Activated CD8-positive, alpha-beta T cell treated with anti-CD3 and anti-CD28 coated beads for 36 hours (primary cell): Measurements from ENCODE around the gene ATG10. TPM values are rescaled to one million over a fixed set of nuclear protein-coding genes. Genes with fewer than 3 reads are reported as not detected.
"Not testable (repeated sequence)": the region's sequence is repeated elsewhere in the genome, so short reads cannot be mapped to it uniquely, and the experiment has no call there.

Source experiments
- ATAC-seq: fragments of 200-7000 bp; cut with Tn5 transposase; one replicate; pipeline ENCODE4 v1.10.0; 2021; ENCODE audit warnings: mild to moderate bottlenecking, moderate library complexity
- CTCF ChIA-PET: fragments of 350-600 bp; sonication (Branson Sonifier 250); formaldehyde crosslinking; loops from one replicate; lab custom pipeline; 2021; ENCODE audit warnings: antibody characterized with exemption; lab: Charles Lee
- POLR2A ChIA-PET: fragments of 350-600 bp; sonication (Branson Sonifier 250); formaldehyde crosslinking; loops from one replicate; lab custom pipeline; 2021; ENCODE audit warnings: antibody characterized with exemption; lab: Charles Lee
- DNase-seq: peaks from one replicate; pipeline ENCODE4 v3.0.0-alpha.2; 2020
- H3K27ac Mint-ChIP-seq: one replicate; pipeline ENCODE4 v1.8.0; 2021; ENCODE audit warnings: mild to moderate bottlenecking, mixed read lengths
- H3K27me3 Mint-ChIP-seq: one replicate; pipeline ENCODE4 v1.8.0; 2021; ENCODE audit warnings: mixed read lengths
- H3K36me3 Mint-ChIP-seq: one replicate; pipeline ENCODE4 v1.8.0; 2021; ENCODE audit warnings: low read depth, mixed read lengths
- H3K4me1 Mint-ChIP-seq: one replicate; pipeline ENCODE4 v1.8.0; 2021; ENCODE audit warnings: low read depth, mixed read lengths
- H3K4me3 Mint-ChIP-seq: one replicate; pipeline ENCODE4 v1.8.0; 2021; ENCODE audit warnings: mild to moderate bottlenecking, moderate library complexity, mixed read lengths
- H3K9me3 Mint-ChIP-seq: one replicate; pipeline ENCODE4 v1.8.0; 2021; ENCODE audit warnings: mixed read lengths
- intact Hi-C: fragments of 100-400 bp; cut with micrococcal nuclease; formaldehyde crosslinking; loops from one replicate; pipeline ENCODE4 v1.10.0; 2022
- total RNA-seq, 2 experiments: library from RNA; stranded (reverse); gene quantifications; one replicate each; pipeline ENCODE4 v1.2.3, GENCODE V29; 2021
- TF ChIP-seq, protein P1 (sequence below): fragments of 200-600 bp; IDR thresholded peaks from one replicate; pipeline ENCODE4 v1.8.0; 2022; ENCODE audit warnings: antibody characterized with exemption, mild to moderate bottlenecking

ATG10 gene
- total RNA-seq, 2 experiments from 2014 or later = 7.5 to 12.0 TPM

DNA sequence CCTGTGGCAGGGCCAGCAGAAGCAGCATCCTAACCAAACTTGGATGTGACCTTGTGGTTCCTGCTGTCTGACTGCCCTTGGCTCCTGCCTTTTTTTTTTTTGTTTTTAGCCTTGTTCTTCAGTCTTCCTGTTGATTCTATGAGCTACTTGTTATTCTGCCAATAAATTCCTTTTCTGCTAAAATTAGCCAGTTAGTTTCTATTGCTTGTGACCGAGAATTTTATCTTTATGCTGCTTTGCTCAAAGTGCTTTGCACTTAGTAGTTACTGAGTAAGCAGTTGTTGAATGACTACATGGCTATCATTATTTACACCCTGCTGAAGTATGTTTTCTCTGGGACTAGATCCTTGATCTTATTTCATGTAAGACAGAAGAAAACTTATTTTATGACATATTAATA, 20.8 kb upstream of the ATG10 start:
- Mint-ChIP-seq H3K27me3 (no peaks in the 10 kb centered on the region), H3K36me3 (no peaks in the 10 kb centered on the region), H3K4me1 (no peaks in the 10 kb centered on the region), H3K9me3 (no peaks in the 10 kb centered on the region), H3K27ac (no peak overlapping the region), H3K4me3 (no peak overlapping the region)
- intact Hi-C loops = no loop called here
- CTCF ChIA-PET = interaction anchor here (1.6 kb wide), 1 partner anchor 13 kb away, joined by 4 read pairs; no protein-coding TSS in a partner anchor
- POLR2A ChIA-PET = no interaction called here
- no peak for DNase-seq
- TF ChIP-seq, protein P1, sequence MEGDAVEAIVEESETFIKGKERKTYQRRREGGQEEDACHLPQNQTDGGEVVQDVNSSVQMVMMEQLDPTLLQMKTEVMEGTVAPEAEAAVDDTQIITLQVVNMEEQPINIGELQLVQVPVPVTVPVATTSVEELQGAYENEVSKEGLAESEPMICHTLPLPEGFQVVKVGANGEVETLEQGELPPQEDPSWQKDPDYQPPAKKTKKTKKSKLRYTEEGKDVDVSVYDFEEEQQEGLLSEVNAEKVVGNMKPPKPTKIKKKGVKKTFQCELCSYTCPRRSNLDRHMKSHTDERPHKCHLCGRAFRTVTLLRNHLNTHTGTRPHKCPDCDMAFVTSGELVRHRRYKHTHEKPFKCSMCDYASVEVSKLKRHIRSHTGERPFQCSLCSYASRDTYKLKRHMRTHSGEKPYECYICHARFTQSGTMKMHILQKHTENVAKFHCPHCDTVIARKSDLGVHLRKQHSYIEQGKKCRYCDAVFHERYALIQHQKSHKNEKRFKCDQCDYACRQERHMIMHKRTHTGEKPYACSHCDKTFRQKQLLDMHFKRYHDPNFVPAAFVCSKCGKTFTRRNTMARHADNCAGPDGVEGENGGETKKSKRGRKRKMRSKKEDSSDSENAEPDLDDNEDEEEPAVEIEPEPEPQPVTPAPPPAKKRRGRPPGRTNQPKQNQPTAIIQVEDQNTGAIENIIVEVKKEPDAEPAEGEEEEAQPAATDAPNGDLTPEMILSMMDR = no peak
- no peak for ATAC-seq

DNA sequence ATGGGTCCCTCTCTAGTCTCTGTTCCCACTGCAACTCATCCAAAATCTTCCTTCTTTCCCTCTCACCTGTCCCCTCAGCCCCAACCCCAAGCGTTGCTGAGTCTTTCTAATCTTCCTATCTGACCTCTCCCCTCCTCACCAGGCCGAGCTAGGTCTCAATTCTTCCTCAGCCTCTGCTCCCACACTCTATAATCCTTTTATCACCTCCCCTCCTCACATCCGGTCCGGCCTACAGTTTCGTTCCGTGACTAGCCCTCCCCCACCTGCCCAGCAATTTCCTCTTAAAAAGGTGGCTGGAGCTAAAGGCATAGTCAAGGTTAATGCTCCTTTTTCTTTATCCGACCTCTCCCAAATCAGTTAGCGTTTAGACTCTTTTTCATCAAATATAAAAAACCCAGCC, 17.0 kb upstream of the ATG10 start:
- CTCF ChIA-PET = not testable (repeated sequence)

GRCh38 chr5:81958129-81958528, 13.7 kb upstream of the ATG10 start:
- DNase-seq, H3K36me3 Mint-ChIP-seq, H3K27me3 Mint-ChIP-seq, H3K27ac Mint-ChIP-seq, H3K4me3 Mint-ChIP-seq, CTCF ChIA-PET, H3K9me3 Mint-ChIP-seq, ATAC-seq, intact Hi-C loops, POLR2A ChIA-PET, H3K4me1 Mint-ChIP-seq: not testable (repeated sequence)

More for the DNA sequence above, 17.0 kb upstream of the ATG10 start:
- H3K4me3 Mint-ChIP-seq, H3K9me3 Mint-ChIP-seq, H3K36me3 Mint-ChIP-seq, intact Hi-C loops, ATAC-seq, POLR2A ChIA-PET, H3K4me1 Mint-ChIP-seq, DNase-seq, H3K27ac Mint-ChIP-seq, H3K27me3 Mint-ChIP-seq: not testable (repeated sequence)

DNA sequence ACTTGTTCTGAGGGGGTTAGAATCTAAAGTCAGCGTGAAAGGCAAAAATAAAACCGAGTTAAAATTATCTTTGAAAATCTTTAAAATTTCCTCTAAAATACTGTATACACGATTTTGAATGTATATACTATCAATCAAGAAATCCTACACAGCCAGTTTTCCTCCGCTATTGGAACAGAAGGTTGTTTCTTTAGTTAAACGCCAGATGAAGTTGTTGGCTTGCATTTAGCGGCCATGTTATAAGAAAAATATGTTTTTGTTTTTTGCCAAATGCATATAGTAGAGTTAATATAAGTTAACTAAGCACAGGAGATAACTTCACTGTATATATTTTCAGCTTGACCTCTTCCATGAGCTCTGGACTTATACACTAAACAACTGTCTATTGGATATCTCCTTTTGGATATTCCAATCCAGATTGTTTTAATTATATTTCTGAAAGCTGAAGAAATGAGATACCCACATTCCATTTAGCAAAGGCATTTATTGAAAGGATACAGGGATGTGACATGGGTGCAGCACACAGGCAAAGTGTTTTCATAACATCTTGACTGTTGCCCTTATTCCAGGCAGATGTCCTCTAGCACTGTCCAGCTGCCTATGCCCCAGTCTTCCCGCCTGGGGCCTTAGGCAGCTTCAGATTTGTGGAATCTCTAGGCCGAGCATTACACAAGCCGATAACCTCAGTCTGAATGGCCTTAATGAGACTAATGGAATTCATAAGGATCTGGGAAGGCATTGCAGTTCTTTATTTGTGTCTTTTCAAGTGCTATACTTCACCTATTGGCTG, 10.0 kb upstream of the ATG10 start:
- H3K4me3 Mint-ChIP-seq = no peak overlapping the region
- H3K27me3 Mint-ChIP-seq = no peaks in the 10 kb centered on the region
- H3K9me3 Mint-ChIP-seq = no peaks in the 10 kb centered on the region
- no peaks in the 10 kb centered on the region for H3K36me3 Mint-ChIP-seq
- no peak overlapping the region for H3K27ac Mint-ChIP-seq
- POLR2A ChIA-PET = no interaction called here
- CTCF ChIA-PET = no interaction called here
- ATAC-seq (no peak), DNase-seq (no peak)
- TF ChIP-seq, protein P1 = no peak
- intact Hi-C loops = no loop called here
- no peaks in the 10 kb centered on the region for H3K4me1 Mint-ChIP-seq

GRCh38 chr5:81963544-81963943, 8.3 kb upstream of the ATG10 start:
- H3K27ac Mint-ChIP-seq = no peak overlapping the region
- no peaks in the 10 kb centered on the region for H3K27me3 Mint-ChIP-seq
- H3K9me3 Mint-ChIP-seq = no peaks in the 10 kb centered on the region
- no peaks in the 10 kb centered on the region for H3K36me3 Mint-ChIP-seq
- H3K4me1 Mint-ChIP-seq = no peaks in the 10 kb centered on the region
- CTCF ChIA-PET = no interaction called here
- ATAC-seq = no peak
- no peak for DNase-seq
- TF ChIP-seq, protein P1 = no peak
- intact Hi-C loops = no loop called here
- no peak overlapping the region for H3K4me3 Mint-ChIP-seq
- POLR2A ChIA-PET = no interaction called here

- H3K4me1 Mint-ChIP-seq = no peaks in the 10 kb centered on the region
- H3K27ac Mint-ChIP-seq = no peak overlapping the region
- intact Hi-C loops = no loop called here
- TF ChIP-seq, protein P1 = no peak
- no peaks in the 10 kb centered on the region for H3K36me3 Mint-ChIP-seq
- no peaks in the 10 kb centered on the region for H3K27me3 Mint-ChIP-seq
- no peaks in the 10 kb centered on the region for H3K9me3 Mint-ChIP-seq
- ATAC-seq (no peak), DNase-seq (no peak)
- ChIA-PET CTCF (no interaction called here), POLR2A (no interaction called here)
- H3K4me3 Mint-ChIP-seq = no peak overlapping the region
Measured at GRCh38 chr5:81965524-81965923, 6.3 kb upstream of the ATG10 start.
